Measurements from ENCODE around the gene CDH9.

GRCh38 chr5:27007121-27007520 is 31.3 kb downstream of the CDH9 start:
- TF ChIP-seq CTCF (IDR thresholded peaks at IDR 0.05) (no peak), POLR2A (IDR thresholded peaks at IDR 0.05) (no peak)
